Measurements from ENCODE around the gene SIRT2.

DNA sequence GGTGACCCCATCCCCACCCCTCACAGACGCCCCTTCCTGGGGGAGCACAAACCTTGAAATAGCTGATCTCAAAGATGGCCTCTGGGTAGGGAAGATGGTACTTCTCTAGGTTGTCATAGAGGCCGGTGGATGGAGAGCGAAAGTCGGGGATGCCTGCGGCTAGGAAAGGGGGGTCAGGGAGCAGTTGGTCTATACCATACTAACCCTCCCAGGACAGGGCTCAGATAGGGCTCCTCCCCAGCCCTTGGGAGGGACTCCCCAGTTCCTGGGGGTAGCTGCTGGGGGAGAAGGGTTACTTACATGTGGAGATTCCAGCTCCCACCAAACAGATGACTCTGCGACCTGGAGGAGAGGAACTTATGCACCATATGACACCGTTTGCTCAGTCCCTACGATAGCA lies 9.6 kb downstream of the SIRT2 start:
- TF ChIP-seq, protein P1, sequence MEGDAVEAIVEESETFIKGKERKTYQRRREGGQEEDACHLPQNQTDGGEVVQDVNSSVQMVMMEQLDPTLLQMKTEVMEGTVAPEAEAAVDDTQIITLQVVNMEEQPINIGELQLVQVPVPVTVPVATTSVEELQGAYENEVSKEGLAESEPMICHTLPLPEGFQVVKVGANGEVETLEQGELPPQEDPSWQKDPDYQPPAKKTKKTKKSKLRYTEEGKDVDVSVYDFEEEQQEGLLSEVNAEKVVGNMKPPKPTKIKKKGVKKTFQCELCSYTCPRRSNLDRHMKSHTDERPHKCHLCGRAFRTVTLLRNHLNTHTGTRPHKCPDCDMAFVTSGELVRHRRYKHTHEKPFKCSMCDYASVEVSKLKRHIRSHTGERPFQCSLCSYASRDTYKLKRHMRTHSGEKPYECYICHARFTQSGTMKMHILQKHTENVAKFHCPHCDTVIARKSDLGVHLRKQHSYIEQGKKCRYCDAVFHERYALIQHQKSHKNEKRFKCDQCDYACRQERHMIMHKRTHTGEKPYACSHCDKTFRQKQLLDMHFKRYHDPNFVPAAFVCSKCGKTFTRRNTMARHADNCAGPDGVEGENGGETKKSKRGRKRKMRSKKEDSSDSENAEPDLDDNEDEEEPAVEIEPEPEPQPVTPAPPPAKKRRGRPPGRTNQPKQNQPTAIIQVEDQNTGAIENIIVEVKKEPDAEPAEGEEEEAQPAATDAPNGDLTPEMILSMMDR (IDR thresholded peaks at IDR 0.05; ENCODE audit: low read depth, low read length) = no peak
- no peak for TF ChIP-seq POLR2A (IDR thresholded peaks at IDR 0.05; ENCODE audit: extremely low read depth, insufficient read length)
- no peak for TF ChIP-seq MYC (IDR thresholded peaks at IDR 0.05; ENCODE audit: low read depth, low read length)
- no peak for TF ChIP-seq MAX (IDR thresholded peaks at IDR 0.05; ENCODE audit: low read depth, low read length)

Measured in NB4 (cell line).